ENCODE data around the gene C1QTNF1. TPM values are rescaled to one million over a fixed set of nuclear protein-coding genes. Genes with fewer than 3 reads are reported as not detected.
A peak's percentile ranks its signal among the peaks of the same experiment; 100 is the strongest.

Gene C1QTNF1
- total RNA-seq, 1 experiment from 2014 or later = 18.6 TPM

- peak; percentile 42 for DNase-seq
- no peaks in the 10 kb centered on the region for H3K9me3 ChIP-seq (ENCODE audit: low read length)
- TF ChIP-seq EZH2phosphoT487 (IDR thresholded peaks at IDR 0.05; ENCODE audit: borderline replicate concordance, low read length) (no peak), CTCF (conservative IDR thresholded peaks at IDR 0.05; ENCODE audit: low read depth, low read length) (peak; percentile 45)
- intact Hi-C loops (cut with micrococcal nuclease) = loop anchor here (1.0 to 2.0 kb wide), 2 partner anchors 11 to 57 kb away; no protein-coding TSS in a partner anchor
- CTCF ChIA-PET = interaction anchor here (0.7 to 1.0 kb wide), 5 partner anchors 10 to 1115 kb away, joined by 3 to 5 read pairs (median 3); partner anchors contain the start of gene GAA
- H3K9ac ChIP-seq (ENCODE audit: low read length) = peak overlapping the region; percentile 28
- H2AFZ ChIP-seq (ENCODE audit: low read length) = peak overlapping the region; percentile 55
- peaks cover 7% of the 10 kb centered on the region for H3F3A ChIP-seq (ENCODE audit: low read length, unreplicated experiment)
- no peaks in the 10 kb centered on the region for H3K9me2 ChIP-seq (replicated peaks; ENCODE audit: low read length)
- POLR2A ChIA-PET (ENCODE audit: unreplicated experiment) = no interaction called here
- peak overlapping the region; percentile 81 for H3K4me2 ChIP-seq (ENCODE audit: low read length)
- H3K36me3 ChIP-seq (ENCODE audit: low read depth, low read length) = peaks cover 11% of the 10 kb centered on the region
- H4K20me1 ChIP-seq (ENCODE audit: low read length) = no peaks in the 10 kb centered on the region
- no TSS peak for BruUV-seq (replicated peaks)
- H3K79me2 ChIP-seq (ENCODE audit: low read length) = no peaks in the 10 kb centered on the region
- peaks cover 31% of the 10 kb centered on the region for H3K4me1 ChIP-seq (ENCODE audit: insufficient read depth, low read length)
- no peaks in the 10 kb centered on the region for H3K27me3 ChIP-seq (ENCODE audit: low read length)
- peak overlapping the region; percentile 69 for H3K27ac ChIP-seq (ENCODE audit: low read length)
- ATAC-seq = peak; percentile 32
- H3K4me3 ChIP-seq (ENCODE audit: low read length) = peak overlapping the region; percentile 55
Observed at GRCh38 chr17:78986048-78986648, 37.8 kb upstream of the C1QTNF1 start.

GRCh38 chr17:78986649-78987328, 37.2 kb upstream of the C1QTNF1 start:
- Histone ChIP-seq H3K27me3 (ENCODE audit: low read length) (no peaks in the 10 kb centered on the region), H3F3A (ENCODE audit: low read length, unreplicated experiment) (peaks cover 7% of the 10 kb centered on the region), H4K20me1 (ENCODE audit: low read length) (no peaks in the 10 kb centered on the region), H3K4me1 (ENCODE audit: insufficient read depth, low read length) (peaks cover 31% of the 10 kb centered on the region), H3K27ac (ENCODE audit: low read length) (peak overlapping the region; percentile 69), H3K4me3 (ENCODE audit: low read length) (peak overlapping the region; percentile 55), H3K9me2 (replicated peaks; ENCODE audit: low read length) (no peaks in the 10 kb centered on the region), H3K4me2 (ENCODE audit: low read length) (peak overlapping the region; percentile 81), H3K79me2 (ENCODE audit: low read length) (peaks cover 5% of the 10 kb centered on the region), H3K36me3 (ENCODE audit: low read depth, low read length) (peaks cover 17% of the 10 kb centered on the region), H3K9ac (ENCODE audit: low read length) (peak overlapping the region; percentile 28), H3K9me3 (ENCODE audit: low read length) (no peaks in the 10 kb centered on the region), H2AFZ (ENCODE audit: low read length) (peak overlapping the region; percentile 55)
- peak; percentile 77 for ATAC-seq
- peak; percentile 87 for DNase-seq
- ChIA-PET CTCF (interaction anchor here (0.7 to 1.0 kb wide), 4 partner anchors 9 to 1115 kb away, joined by 3 to 5 read pairs (median 3); partner anchors contain the start of gene GAA), POLR2A (ENCODE audit: unreplicated experiment) (interaction anchor here (0.5 to 0.7 kb wide), 2 partner anchors 25 to 85 kb away, joined by 3 to 5 read pairs; no protein-coding TSS in a partner anchor)
- TF ChIP-seq EZH2 (IDR thresholded peaks at IDR 0.05; ENCODE audit: low read length, unreplicated experiment) = no peak
- intact Hi-C loops (cut with micrococcal nuclease) = loop anchor here (1.0 to 2.0 kb wide), 2 partner anchors 11 to 56 kb away; no protein-coding TSS in a partner anchor
- TSS peak; percentile 23 for BruUV-seq (replicated peaks)

- H3K9me3 ChIP-seq (ENCODE audit: low read length) = no peaks in the 10 kb centered on the region
- peaks cover 7% of the 10 kb centered on the region; the same call in 1 of the 2 replicates for H4K20me1 ChIP-seq (ENCODE audit: low read length)
- no peak overlapping the region for H2AFZ ChIP-seq (ENCODE audit: low read length)
- H3K27ac ChIP-seq (ENCODE audit: low read length) = peak overlapping the region; percentile 69
- peaks cover 31% of the 10 kb centered on the region for H3K4me1 ChIP-seq (ENCODE audit: insufficient read depth, low read length)
- 0 out of 2 replicates have a peak overlapping the region, but pooled peaks have one; percentile 81 for H3K4me2 ChIP-seq (ENCODE audit: low read length)
- H3K4me3 ChIP-seq (ENCODE audit: low read length) = no peak overlapping the region
- H3K79me2 ChIP-seq (ENCODE audit: low read length) = peaks cover 18% of the 10 kb centered on the region
- ChIA-PET POLR2A (ENCODE audit: unreplicated experiment) (no interaction called here), CTCF (interaction anchor here (0.7 to 0.8 kb wide), 2 partner anchors 17 to 34 kb away, joined by 3 read pairs; no protein-coding TSS in a partner anchor)
- TF ChIP-seq EZH2 (IDR thresholded peaks at IDR 0.05; ENCODE audit: low read length, unreplicated experiment) (no peak), CTCF (conservative IDR thresholded peaks at IDR 0.05; ENCODE audit: low read depth, low read length) (no peak), EZH2phosphoT487 (IDR thresholded peaks at IDR 0.05; ENCODE audit: borderline replicate concordance, low read length) (no peak)
- H3K27me3 ChIP-seq (ENCODE audit: low read length) = no peaks in the 10 kb centered on the region
- TSS peak; percentile 88 for BruUV-seq (replicated peaks)
- ATAC-seq = peak; percentile 6
- DNase-seq = peak; percentile 24
- intact Hi-C loops (cut with micrococcal nuclease) = no loop called here
- no peak overlapping the region for H3K9ac ChIP-seq (ENCODE audit: low read length)
- H3K36me3 ChIP-seq (ENCODE audit: low read depth, low read length) = peaks cover 31% of the 10 kb centered on the region
- H3K9me2 ChIP-seq (replicated peaks; ENCODE audit: low read length) = no peaks in the 10 kb centered on the region
- H3F3A ChIP-seq (ENCODE audit: low read length, unreplicated experiment) = peaks cover 7% of the 10 kb centered on the region
Observed at GRCh38 chr17:78988152-78988551, 35.8 kb upstream of the C1QTNF1 start.

Measured in PC-3 (cell line).